Naive thymus-derived CD8-positive, alpha-beta T cell (primary cell): ENCODE measurements around the gene BZW1. TPM values are rescaled to one million over a fixed set of nuclear protein-coding genes. Genes with fewer than 3 reads are reported as not detected.

Experiments used
- ATAC-seq, 2 donors: fragments of 150-1000 bp; cut with Tn5 transposase in 1 of 2; sonication (Bioruptor Pico), chemical (Tn5 transposase) in 1 of 2; 1 replicate in 1 of 2; 2 replicates in 1 of 2; pipeline ENCODE4 v1.10.0; 2021; ENCODE audit warnings: mild to moderate bottlenecking in 2 of 2, moderate library complexity in 2 of 2
- POLR2A ChIA-PET: fragments of 350-600 bp; sonication (Branson Sonifier 250); formaldehyde crosslinking; loops from one replicate; lab custom pipeline; 2021; ENCODE audit warnings: antibody characterized with exemption; lab: Charles Lee
- DNase-seq, 10 donors: peaks; one replicate each; pipeline versions ENCODE4 v3.0.0 to v3.0.0-alpha.2; 2020 to 2022
- H3K27ac Mint-ChIP-seq, 10 donors: one replicate each; pipeline ENCODE4 v1.8.0; 2020 to 2022; ENCODE audit warnings: mild to moderate bottlenecking in 10 of 10, mixed read lengths in 10 of 10, moderate library complexity in 4 of 10, inconsistent platforms in 1 of 10
- H3K27me3 Mint-ChIP-seq, 5 donors: one replicate each; pipeline ENCODE4 v1.8.0; 2021 to 2022; ENCODE audit warnings: mixed read lengths in 5 of 5
- H3K36me3 Mint-ChIP-seq, 3 donors: one replicate each; pipeline ENCODE4 v1.8.0; 2020 to 2022; ENCODE audit warnings: mixed read lengths in 3 of 3, mild to moderate bottlenecking in 2 of 3, inconsistent platforms in 1 of 3
- H3K4me1 Mint-ChIP-seq, 4 donors: one replicate each; pipeline ENCODE4 v1.8.0; 2021 to 2022; ENCODE audit warnings: mixed read lengths in 4 of 4
- H3K4me3 Mint-ChIP-seq, 10 donors: one replicate each; pipeline ENCODE4 v1.8.0; 2020 to 2022; ENCODE audit warnings: mild to moderate bottlenecking in 10 of 10, mixed read lengths in 10 of 10, moderate library complexity in 6 of 10, inconsistent platforms in 1 of 10
- H3K9me3 Mint-ChIP-seq, 9 donors: one replicate each; pipeline ENCODE4 v1.8.0; 2020 to 2022; ENCODE audit warnings: mixed read lengths in 9 of 9, mild to moderate bottlenecking in 3 of 9, inconsistent platforms in 1 of 9, moderate library complexity in 1 of 9
- polyA plus RNA-seq, 3 donors: library from polyadenylated mRNA; unstranded; fragments of 300-500 nt; fragmentation: Illumina TruSeq; gene quantifications; one replicate each; pipeline ENCODE4 v1.2.3, GENCODE V29; 2021
- total RNA-seq, 8 experiments: library from RNA in 2 of 8; stranded (reverse) in 2 of 8; gene quantifications; one replicate each; pipeline ENCODE4 v1.2.3 and lab custom pipeline; 2021 to 2026

The BZW1 gene
- total RNA-seq (100 to 1,000 TPM; 175 to 204 TPM), polyA plus RNA-seq (100 to 1,000 TPM; 222 to 285 (median 243) TPM), total RNA-seq (lab: John Stamatoyannopoulos, UW) (213 to 474 (median 240) reads per million in 6 experiments)

GRCh38 chr2:200811333-200812121 is at the start of gene BZW1:
Gene BZW1 (plus strand): TSS chr2:200811910. CDS start chr2:200813218, 1,308 bp downstream.
- Mint-ChIP-seq H3K4me1 (peaks cover 26 to 52% (median 46%) of the 10 kb centered on the region in 4 donors), H3K9me3 (no peaks in the 10 kb centered on the region), H3K36me3 (peaks cover 0 to 34% (median 11%) of the 10 kb centered on the region in 3 donors), H3K27me3 (no peaks in the 10 kb centered on the region), H3K27ac (peak within 1 kb of the TSS; percentile 94 to 99 (median 99)), H3K4me3 (peak within 1 kb of the TSS; percentile 95 to 99 (median 98))
- POLR2A ChIA-PET: interaction anchor here (0.7 to 2.1 kb wide), 14 partner anchors 9 to 305 kb away, joined by 3 to 51 read pairs (median 5); partner anchors contain the start of genes CFLAR, CLK1, NIF3L1 and ORC2
- DNase-seq: peak; percentile 95 to 99 (median 98)
- peak; percentile 78 to 85 for ATAC-seq

DNA sequence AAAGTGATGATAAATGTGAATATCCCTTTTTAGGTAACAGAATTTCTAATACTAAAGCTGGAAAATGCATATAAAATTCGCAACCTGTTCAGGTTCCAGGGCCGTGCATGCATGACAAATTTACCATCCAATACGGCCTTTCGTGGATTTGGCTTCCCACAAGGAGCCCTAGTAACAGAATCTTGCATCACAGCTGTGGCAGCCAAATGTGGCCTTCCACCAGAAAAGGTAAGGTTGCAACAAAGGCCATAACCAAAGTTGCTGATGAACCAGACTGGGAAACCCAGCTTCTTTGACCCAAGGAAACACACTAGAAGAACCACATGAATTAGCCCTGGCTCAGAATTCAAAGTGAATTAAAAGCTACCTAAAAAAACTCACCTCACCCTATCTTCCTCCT is 49.6 kb upstream of the BZW1 start:
- no peak overlapping the region for H3K27ac Mint-ChIP-seq
- no peaks in the 10 kb centered on the region for H3K36me3 Mint-ChIP-seq
- DNase-seq (no peak), ATAC-seq (no peak)
- peaks cover 0 to 3% (median 0%) of the 10 kb centered on the region in 5 donors for H3K27me3 Mint-ChIP-seq
- no peak overlapping the region for H3K4me3 Mint-ChIP-seq
- H3K4me1 Mint-ChIP-seq: peaks cover 0 to 4% (median 3%) of the 10 kb centered on the region in 4 donors
- H3K9me3 Mint-ChIP-seq: no peaks in the 10 kb centered on the region
- POLR2A ChIA-PET: no interaction called here

GRCh38 chr2:200763422-200763821 is 48.3 kb upstream of the BZW1 start:
- ATAC-seq (no peak), DNase-seq (no peak)
- POLR2A ChIA-PET: no interaction called here
- Mint-ChIP-seq H3K27me3 (peaks cover 0 to 3% (median 0%) of the 10 kb centered on the region in 5 donors), H3K9me3 (no peaks in the 10 kb centered on the region), H3K4me1 (peaks cover 0 to 4% (median 3%) of the 10 kb centered on the region in 4 donors), H3K27ac (no peak overlapping the region), H3K4me3 (no peak overlapping the region), H3K36me3 (no peaks in the 10 kb centered on the region)

DNA sequence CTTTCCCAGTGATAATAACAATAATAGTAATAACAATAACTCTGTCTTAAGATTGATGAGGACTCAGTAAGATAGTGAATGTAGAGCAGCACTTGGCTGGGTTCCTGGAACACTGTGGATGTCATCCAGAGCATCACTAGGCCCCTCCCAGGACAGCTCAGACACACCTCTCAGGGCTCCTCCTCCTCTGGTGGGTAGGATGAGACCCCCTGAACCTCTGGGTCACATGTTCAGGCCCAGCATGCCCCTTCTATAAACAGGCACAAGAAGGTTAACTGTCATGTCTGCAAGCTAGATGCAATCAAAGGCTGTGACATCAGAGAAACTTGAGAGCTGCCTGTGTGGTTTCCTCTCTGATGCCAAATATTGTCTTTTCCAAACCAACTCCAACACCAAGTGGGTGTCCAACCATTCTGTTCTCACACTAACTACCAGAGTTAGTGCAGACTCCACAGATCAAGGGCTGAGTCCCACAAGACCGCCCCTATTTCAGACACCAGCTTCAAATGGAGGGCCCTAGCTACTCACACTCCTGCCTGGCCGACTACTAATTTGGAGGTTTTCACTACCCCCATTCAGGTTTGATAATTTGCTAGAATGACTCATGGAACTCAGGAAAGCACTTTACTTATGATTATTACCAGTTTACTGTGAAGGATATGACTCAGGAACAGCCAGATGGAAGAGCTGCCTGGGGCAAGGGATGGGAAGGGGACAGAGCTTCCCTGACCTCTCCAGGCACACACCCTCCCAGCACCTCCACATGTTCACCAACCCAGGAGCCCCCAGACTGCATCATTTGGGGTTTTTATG is 46.4 kb upstream of the BZW1 start:
- POLR2A ChIA-PET: no interaction called here
- peak in 3 of 10 donors; percentile 1 to 19 (median 9) for DNase-seq
- H3K9me3 Mint-ChIP-seq: no peaks in the 10 kb centered on the region
- no peaks in the 10 kb centered on the region for H3K36me3 Mint-ChIP-seq
- no peaks in the 10 kb centered on the region for H3K27me3 Mint-ChIP-seq
- peak; percentile 39 to 84 for ATAC-seq
- H3K4me3 Mint-ChIP-seq: no peak overlapping the region
- H3K27ac Mint-ChIP-seq: no peak overlapping the region
- H3K4me1 Mint-ChIP-seq: peaks cover 0 to 4% (median 3%) of the 10 kb centered on the region in 4 donors

DNA sequence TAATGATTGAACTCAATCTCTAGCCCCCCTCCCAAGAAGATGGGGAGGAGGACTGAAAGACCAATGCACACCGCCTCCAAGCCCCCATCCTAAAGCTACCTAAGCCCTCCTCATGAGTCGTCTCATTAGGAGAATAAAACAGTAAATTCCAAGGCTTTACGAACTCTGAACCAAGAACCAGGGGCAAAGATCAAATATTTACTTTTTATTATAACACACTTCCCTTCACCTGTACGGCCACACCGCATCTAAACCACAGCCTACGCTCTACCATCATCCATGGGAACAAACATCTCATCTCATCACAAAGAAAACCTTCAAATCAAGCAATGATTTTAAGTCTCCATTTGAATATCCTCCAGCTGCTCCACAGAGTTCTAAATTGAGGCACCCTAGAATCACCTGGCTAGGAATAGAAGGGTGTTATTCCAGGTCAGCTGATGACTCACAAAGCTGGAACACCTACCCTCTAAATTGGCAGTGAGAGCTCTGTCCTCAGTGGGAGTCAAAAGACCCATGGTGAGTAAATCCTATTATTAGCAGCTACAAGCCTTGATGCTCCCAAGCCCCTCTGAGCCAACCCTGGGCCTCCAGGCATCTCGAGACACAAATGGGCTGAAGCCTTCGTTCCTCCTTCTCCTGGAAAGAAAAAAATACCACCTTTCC is 45.6 kb upstream of the BZW1 start:
- Mint-ChIP-seq H3K27ac (no peak overlapping the region), H3K9me3 (no peaks in the 10 kb centered on the region), H3K4me3 (no peak overlapping the region), H3K36me3 (no peaks in the 10 kb centered on the region), H3K27me3 (no peaks in the 10 kb centered on the region), H3K4me1 (peaks cover 0 to 4% (median 3%) of the 10 kb centered on the region in 4 donors)
- DNase-seq (no peak), ATAC-seq (no peak)
- POLR2A ChIA-PET: no interaction called here

DNA sequence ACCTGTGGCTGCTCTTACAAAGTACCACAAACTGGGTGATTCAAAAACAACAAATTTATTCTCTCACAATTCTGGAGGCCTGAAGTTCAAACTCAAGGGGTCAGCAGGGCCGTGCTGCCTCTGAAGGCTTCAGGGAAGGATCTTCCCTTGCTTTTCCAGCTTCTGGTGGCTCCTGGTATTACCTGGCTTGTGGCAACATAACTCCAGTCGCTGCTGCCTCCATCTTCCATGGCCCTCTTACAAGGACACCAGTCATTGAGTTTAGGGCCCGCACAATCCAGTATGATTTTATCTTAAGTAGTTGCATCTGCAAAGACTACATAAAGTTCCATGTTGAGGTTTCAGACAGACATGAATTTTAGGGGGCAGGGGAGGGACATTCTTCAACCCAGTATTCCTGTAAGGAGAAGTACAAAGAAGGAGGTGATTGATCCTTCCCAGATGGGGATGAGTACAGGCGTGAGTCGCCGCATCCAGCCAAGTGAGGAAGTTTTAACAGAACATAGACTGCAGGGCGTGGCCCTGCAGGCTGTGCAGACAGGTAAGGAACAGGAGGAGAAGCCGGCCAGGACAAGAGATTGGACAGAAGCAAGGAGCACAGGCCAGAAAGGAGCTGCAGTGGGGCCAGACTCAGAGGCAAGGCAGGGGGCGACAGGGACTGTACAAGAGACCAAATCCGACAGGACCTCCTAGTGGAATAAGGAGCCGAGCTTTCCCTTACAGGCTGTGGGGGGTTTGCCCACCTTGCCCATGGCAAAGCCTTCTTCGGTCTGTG is 44.4 kb upstream of the BZW1 start:
- peaks cover 0 to 4% (median 3%) of the 10 kb centered on the region in 4 donors for H3K4me1 Mint-ChIP-seq
- H3K27me3 Mint-ChIP-seq: no peaks in the 10 kb centered on the region
- POLR2A ChIA-PET: no interaction called here

GRCh38 chr2:200770847-200771246 is 40.9 kb upstream of the BZW1 start:
- Mint-ChIP-seq H3K36me3 (peaks cover 0 to 17% (median 3%) of the 10 kb centered on the region in 3 donors), H3K9me3 (peaks cover 0 to 16% (median 6%) of the 10 kb centered on the region in 9 donors), H3K27ac (no peak overlapping the region), H3K4me1 (no peaks in the 10 kb centered on the region), H3K27me3 (peaks cover 0 to 1% (median 0%) of the 10 kb centered on the region in 5 donors), H3K4me3 (no peak overlapping the region)
- DNase-seq (no peak), ATAC-seq (no peak)
- POLR2A ChIA-PET: no interaction called here

More for the DNA sequence above, 44.4 kb upstream of the BZW1 start:
- Mint-ChIP-seq H3K4me3 (peak overlapping the region in 1 of 10 donors; percentile 9), H3K9me3 (peaks cover 0 to 5% (median 0%) of the 10 kb centered on the region in 9 donors), H3K36me3 (peaks cover 0 to 4% (median 0%) of the 10 kb centered on the region in 3 donors), H3K27ac (no peak overlapping the region)
- DNase-seq (no peak), ATAC-seq (no peak)

DNA sequence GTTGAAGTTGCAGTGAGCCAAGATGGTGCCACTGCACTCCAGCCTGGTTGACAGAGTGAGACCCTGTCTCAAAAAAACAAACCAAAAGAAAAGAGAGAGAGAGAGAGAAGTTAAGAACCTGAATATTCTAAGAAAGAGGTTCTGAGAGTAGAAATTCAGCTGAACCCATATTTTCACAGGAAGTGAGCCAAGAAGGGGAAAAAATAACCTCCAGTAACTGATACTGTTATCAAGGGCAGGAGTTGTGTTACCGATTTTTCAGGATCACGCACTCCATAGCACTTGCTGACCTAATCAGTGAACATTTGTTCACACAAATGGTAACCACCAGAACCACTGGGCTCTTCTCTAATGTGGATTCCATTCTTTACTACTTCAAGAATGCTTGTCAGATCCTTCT is 39.1 kb upstream of the BZW1 start:
- H3K4me3 Mint-ChIP-seq: peak overlapping the region in 1 of 10 donors; percentile 67
- H3K27me3 Mint-ChIP-seq: peaks cover 0 to 1% (median 0%) of the 10 kb centered on the region in 5 donors
- no peaks in the 10 kb centered on the region for H3K4me1 Mint-ChIP-seq
- peaks cover 0 to 16% (median 6%) of the 10 kb centered on the region in 9 donors for H3K9me3 Mint-ChIP-seq
- no peak overlapping the region for H3K27ac Mint-ChIP-seq
- DNase-seq (no peak), ATAC-seq (no peak)
- POLR2A ChIA-PET: no interaction called here
- peaks cover 0 to 17% (median 3%) of the 10 kb centered on the region in 3 donors for H3K36me3 Mint-ChIP-seq

GRCh38 chr2:200773083-200773482 is 38.6 kb upstream of the BZW1 start:
- DNase-seq (no peak), ATAC-seq (no peak)
- Mint-ChIP-seq H3K4me1 (no peaks in the 10 kb centered on the region), H3K27me3 (peaks cover 0 to 1% (median 0%) of the 10 kb centered on the region in 5 donors), H3K4me3 (no peak overlapping the region), H3K27ac (no peak overlapping the region), H3K9me3 (peaks cover 0 to 16% (median 6%) of the 10 kb centered on the region in 9 donors), H3K36me3 (peaks cover 0 to 17% (median 3%) of the 10 kb centered on the region in 3 donors)
- POLR2A ChIA-PET: no interaction called here

- H3K9me3 Mint-ChIP-seq: peaks cover 0 to 16% (median 6%) of the 10 kb centered on the region in 9 donors
- DNase-seq: no peak
- H3K27me3 Mint-ChIP-seq: peaks cover 0 to 1% (median 0%) of the 10 kb centered on the region in 5 donors
- ATAC-seq: no peak
- peaks cover 0 to 17% (median 3%) of the 10 kb centered on the region in 3 donors for H3K36me3 Mint-ChIP-seq
- no peak overlapping the region for H3K27ac Mint-ChIP-seq
- POLR2A ChIA-PET: no interaction called here
- no peak overlapping the region for H3K4me3 Mint-ChIP-seq
- no peaks in the 10 kb centered on the region for H3K4me1 Mint-ChIP-seq
Measured at GRCh38 chr2:200774920-200775319, 36.8 kb upstream of the BZW1 start.

DNA sequence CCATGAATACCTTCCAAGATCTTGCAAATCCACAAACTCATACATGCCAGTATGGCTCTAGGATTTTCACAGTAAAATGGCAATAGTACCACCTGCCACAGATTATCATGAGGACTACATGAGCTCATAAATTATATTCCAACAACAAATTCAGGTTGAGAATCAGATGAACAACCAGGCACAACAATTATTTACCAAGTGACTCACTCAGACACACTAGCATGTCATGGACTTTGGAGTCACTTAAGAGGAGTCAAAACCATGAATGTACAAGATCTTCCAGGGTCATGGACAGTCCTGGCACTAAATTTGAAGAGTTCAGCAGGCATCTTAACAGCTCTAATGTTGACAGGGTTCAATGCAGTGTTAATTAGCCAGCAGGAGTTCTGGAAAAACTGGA is 34.4 kb upstream of the BZW1 start:
- H3K27me3 Mint-ChIP-seq: peaks cover 0 to 1% (median 0%) of the 10 kb centered on the region in 5 donors
- DNase-seq: no peak
- H3K9me3 Mint-ChIP-seq: peaks cover 0 to 13% (median 6%) of the 10 kb centered on the region in 9 donors
- ATAC-seq: no peak
- H3K4me1 Mint-ChIP-seq: no peaks in the 10 kb centered on the region
- H3K27ac Mint-ChIP-seq: no peak overlapping the region
- H3K4me3 Mint-ChIP-seq: no peak overlapping the region
- POLR2A ChIA-PET: no interaction called here
- peaks cover 0 to 13% (median 3%) of the 10 kb centered on the region in 3 donors for H3K36me3 Mint-ChIP-seq
